GM19328 (cell line): Measurements from ENCODE around the gene SLAMF8.
A peak's percentile ranks its signal among the peaks of the same experiment; 100 is the strongest.

Experiments used
- ATAC-seq: cut with Tn5 transposase; IDR thresholded peaks from one replicate; pipeline ENCODE4 v1.9.1; 2021; ENCODE audit warnings: mild to moderate bottlenecking, moderate library complexity; ENCODE audit not compliant: unreplicated experiment

The SLAMF8 gene

DNA sequence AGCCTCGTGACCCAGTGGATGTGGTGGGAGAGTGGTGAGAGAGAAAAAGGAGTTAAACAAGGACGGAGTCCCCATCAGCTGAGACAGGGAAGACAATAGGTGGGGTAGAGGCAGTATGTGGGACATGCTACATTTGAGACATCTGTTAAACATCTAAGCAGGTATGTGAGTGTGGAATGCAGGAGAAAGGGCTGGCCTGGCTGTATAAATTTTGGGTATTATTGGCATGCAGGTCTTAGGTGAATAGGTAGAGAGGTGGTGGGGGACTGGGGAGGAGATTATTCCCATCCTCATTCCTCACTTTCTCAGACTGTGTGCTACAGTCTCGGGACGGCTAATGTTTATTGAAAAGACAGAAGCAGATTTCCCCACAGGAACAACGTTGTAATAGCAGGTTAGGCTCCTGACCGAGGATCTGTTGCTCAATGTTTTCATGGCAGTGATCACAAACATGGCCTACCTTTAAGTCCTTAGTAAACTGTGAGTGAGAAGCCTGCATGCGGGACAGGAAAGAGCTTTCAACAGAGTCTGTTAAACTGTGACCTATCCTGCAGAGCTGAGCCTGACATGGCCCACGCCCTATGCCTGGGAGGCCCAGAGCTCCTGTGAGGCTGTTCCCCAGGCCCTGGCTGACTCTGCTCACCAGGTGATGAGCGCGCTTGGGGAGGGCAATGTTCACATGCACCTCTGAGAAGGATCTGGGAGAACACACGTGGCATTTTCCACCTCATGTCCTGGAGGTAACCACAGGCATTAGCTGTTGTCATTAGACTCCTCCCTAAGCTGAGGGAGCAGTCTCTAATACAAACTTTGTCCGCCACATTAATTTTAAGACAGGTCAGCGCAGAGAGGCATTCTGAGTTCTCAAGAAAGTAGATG lies 19.3 kb downstream of the SLAMF8 start:
- ATAC-seq, result no peak

DNA sequence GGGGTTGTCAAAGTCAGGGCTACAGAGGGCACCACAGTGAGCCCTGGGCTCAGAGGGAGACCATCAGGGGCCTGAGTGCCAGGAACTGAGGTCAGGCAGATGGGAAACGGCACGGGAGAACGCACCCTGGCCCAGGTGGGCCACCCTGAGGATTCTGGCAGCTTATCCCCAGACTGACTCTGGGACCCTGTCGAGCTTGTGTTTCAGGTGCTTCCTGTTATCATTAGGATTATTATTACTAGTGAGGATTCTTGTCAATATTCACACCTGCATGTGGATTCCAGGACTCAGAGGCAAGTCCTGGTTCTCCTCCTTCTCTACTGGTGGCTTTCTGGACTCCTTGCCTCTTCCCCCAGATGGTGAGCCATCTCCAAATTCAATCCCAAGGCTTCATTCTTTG lies 20.6 kb downstream of the SLAMF8 start:
- ATAC-seq, result no peak

DNA sequence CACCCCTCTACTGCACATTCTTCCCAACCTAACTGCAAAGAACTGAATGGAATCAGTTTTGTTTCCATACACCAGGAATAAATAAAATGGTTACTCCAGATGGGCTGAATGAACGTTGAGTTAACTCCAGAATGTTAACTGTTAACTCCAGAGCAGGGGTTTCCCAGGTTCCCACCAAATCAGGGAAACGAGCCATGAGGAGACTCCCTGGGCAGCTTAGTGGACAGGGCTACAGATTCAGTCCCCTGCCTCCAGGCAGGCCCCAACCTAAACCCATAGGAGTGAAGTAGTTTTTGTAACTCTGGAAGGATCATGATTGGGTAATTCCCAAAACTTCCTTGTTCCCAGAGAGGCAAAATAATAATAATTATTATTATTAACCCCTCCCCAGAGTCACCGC lies 21.7 kb downstream of the SLAMF8 start:
- ATAC-seq, result no peak

DNA sequence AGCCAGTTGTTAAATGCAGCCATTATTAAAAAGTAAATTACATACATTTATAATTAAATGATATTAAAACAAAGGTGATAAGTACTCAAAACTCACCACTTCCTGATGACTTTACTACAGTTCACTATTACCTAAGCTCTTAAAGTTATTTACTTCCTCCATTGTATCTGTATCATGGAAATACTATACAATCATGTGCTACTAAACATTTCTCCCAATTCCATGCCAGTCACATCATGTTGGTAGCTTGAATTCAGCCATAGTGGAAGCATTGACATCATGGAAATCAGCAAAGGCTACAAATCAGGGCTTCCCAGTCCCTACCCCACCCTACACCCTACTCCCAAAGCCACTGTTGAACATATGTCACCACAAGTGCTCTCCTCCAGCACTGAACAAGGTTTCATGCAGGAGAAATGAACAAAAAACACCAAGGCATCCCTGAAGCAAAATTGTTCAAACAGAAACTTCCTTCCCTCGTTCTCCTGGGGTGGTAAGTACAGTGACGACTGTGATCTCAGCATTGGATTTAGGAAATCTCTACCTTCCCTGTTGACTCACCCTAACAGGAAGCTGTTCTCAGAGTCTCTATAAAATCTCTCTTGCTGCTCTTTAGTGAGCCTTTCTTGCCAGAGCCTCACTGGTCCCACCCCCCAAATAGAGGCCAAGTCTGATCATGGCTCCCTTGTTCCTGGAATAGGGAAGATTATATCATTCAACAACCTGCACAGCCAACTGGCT lies 23.1 kb downstream of the SLAMF8 start:
- ATAC-seq, result no peak

DNA sequence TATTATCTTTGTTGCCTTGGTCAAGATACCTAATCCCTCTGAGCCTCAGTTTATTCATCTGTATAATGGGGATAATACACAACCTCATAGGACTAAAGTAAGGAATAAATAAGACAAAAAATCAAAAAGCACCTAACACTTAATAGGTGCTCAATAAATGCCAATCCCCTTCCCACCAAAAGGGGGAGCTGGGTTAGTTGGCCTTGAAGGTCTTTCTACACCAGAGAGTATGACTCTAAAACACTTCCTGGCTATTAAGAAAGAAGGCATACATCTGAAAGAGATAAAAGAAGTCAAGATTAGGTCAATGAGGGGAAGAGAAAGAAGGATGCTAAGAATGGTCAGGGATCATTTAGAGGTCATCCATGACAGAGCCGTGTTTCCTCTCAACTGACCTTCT lies 24.7 kb downstream of the SLAMF8 start:
- ATAC-seq, result no peak

DNA sequence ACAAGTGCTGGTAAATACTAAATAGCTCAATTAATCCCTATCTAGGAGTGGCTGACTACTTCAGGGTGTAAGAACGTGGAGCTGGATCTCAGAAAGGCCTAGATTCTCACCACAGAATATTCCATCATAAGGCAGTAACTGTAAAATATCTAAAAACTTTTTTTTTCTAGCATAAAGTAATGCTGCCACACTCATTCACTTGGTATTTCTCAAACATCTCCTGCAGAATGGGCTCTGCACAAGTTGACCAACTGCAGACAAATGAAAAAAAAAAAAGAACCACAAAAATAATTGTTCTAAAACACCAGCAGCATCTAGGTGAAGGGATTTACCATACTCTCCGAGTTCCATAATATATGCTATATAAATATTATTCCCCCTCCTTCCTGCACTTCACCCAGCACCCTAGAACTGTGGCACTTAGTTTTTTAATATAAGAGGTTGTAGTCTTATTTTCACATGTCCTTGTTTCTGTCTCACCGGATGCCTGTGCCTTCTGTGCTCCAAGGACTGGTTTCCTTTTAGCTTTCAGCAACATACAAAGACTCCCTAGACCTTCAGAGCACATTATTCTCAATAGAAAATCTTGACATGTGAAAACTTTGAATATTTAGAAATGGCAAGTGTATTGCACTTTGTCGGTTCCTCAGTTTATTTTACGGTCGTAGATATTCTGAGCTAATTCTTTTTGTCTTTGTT lies 26.9 kb downstream of the SLAMF8 start:
- no peak for ATAC-seq

DNA sequence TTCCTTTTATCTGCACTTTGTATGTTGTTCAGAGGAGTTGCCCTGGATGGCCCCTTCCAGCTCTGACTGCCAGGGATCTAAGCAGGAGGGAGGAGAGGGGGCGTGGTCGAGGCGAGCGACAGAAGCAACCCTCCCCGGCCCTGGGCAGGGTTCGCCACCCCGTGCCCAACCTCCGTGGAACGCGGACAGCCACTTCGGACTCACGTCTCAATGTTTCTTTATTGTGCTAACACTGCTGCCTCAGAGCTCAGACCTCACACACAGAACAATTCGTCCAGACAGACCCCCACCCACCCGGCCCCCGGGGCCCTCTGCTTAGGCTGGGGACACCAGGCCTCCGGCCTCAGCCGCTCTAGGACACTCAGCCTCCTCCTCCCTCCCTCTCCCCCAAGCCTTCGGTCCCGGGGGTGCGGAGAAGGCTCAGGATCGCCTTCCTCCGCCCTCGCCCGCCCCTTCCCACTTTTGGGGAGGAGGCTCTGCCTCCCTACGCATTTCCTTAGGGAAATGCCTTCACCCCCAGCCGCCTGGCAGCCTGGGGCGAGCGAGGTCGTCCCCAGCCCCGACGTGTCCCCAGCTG lies 27.5 kb downstream of the SLAMF8 start:
- no peak for ATAC-seq

DNA sequence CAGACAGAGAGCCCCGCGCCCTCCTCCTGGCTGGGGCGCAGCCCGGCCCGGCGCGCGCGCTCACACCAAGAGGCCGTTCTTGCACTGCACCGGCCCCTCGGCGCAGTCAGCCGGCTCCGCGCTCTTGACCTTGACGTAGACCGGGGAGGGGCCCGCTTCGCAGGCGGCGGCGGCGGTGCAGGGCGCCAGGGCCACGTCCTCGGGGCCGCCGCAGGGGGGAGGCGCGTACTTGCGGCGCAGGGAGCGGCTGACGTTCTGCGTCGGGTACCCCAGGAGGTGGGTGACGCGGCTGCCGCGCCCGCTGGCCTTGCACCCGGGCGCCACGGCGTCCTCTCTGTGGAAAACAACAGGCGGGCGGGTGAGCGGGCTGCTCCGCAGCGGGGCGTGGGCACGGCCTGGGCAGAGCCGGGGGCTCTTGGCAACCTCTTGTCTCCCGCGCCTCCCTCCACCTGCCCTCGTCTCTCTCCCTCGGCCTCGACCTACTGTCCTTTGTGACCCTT lies 28.1 kb downstream of the SLAMF8 start:
- peak; percentile 59 for ATAC-seq

DNA sequence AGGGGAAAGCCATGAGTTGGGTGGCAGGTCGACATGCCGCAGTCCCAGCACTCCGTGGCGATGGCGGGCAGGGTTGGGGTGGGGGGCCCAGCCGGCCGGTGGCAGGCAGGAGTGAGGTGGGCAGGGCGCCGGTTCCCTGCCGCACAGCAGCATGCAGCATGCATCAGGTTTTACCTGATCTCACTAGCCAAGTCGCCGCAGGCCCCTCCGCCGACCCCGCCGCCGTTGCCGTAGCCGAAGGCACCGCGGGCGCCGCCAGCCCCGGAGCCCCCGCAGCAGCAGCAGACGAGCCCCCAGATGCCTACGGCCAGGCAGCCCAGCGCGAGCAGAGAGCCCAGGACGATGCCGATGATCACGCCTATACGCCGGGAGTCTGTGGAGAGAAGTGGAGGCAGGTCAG lies 29.0 kb downstream of the SLAMF8 start:
- no peak for ATAC-seq

DNA sequence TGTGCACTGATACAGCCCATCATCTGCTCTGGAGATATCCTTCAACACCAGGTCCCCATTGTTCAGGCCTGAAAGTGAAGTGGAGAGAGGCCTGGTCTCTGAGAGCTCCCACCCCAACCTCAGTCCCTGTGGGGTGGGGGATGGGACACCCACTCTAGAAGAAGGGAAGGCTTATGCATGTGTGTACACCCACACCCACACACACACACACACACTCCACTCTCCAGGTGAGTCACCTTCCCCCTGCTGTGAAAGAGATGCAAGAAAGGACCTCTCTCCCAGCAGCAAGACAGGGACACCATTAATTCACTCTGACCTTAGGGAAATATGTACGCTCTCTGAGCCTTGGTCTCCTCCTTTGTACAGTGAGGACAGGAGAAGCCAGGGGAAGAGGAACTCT lies 29.9 kb downstream of the SLAMF8 start:
- no peak for ATAC-seq

DNA sequence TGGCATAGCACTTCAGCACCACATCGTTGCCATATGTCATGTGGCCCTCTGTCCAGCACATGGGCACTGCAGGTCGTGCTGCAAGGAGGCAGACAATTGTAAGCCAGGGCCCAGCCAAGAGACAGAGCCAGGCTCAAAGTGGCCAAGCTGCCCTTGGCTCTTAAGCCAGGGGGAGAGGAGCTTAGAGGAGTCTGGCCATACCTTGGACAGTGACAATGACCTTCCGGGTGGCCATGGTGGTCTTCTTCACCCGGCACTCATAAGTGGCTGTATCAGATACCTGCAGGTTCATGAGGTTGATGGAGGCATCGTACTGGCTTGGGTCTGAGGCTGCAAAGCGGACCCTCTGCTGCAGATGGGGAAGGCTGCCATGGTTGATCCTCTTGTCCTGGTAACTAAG lies 31.2 kb downstream of the SLAMF8 start:
- ATAC-seq, result no peak

DNA sequence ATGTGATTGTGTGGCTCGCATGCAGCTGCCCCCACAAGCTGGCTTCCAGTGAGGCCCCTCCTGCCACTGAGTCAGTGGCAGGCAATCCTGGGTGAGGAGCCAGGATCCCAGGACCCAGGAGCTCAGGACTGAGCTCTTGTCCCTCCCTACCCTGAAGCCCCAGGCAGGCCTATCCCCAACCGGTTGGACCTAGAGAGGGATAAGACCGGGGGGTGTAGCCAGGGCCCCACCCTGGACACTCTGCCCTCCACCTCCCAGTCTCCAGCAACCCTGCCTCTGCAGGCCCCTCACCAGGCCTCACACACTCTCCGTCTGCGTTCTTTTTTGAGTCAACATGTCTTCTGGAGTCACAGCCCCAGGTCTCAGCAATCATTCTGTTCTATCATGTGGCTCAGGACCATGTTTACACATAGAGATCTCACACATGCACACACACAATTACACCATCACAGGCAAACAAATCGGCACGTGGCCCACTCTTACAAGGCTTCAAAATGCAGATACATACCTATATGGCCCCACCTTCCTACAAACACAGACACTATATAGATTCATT lies 33.2 kb downstream of the SLAMF8 start:
- no peak for ATAC-seq

DNA sequence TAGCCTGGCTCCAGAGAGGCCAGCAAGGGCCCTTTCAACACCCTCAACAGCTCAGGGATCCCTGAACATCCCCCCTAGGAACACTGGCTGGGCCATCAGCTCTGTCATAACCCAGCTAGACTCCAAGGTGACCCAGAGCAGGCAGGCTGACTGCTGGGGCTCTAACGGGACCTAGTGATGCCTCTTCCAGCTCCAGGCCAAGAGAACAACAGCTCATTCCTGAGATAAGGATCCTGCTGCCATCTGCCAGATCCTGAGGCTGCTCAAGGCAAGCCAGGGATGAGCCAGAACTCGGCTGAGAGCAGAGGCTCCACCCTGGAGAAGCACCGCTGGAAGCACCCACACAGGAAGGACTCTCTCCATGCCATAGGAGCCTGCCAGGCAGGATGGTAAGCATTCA lies 33.8 kb downstream of the SLAMF8 start:
- ATAC-seq, result no peak

DNA sequence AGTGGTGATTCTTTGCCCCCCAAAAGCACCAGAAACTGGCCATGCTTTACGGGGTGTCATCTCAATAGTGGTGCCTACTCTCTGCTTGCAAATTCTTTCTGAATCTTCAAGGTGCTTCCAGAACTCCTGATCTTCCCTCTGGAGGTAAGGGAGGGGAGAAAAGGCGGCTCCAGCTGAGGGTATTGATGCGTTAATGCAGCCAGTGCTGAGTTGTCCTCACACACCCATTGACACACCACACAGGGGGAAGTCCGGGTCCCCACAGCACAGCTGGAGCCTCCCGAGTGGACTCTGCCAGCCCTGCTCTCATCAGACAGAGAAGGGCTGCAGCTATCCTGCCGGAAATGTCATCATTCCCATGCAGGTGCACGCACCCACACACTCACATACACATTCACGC lies 34.5 kb downstream of the SLAMF8 start:
- no peak for ATAC-seq

DNA sequence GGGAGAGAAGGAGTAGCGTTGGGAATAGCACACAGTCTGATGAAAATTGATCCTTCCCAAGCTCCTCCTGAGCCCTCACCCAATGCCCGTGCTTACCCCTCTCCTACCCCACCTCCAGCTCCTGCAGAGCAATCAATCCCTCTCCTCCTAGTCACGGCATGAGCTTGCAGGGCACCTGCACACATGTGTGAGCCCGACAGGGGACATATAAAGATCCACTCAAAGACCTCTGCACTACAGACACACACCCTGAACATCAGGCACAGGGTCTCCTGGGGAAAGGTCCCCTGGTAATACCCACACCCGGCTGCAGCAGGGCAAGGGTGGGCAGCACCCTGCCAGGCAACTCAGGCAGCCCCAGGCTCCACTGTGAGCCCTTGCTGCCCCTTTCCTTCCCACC lies 35.4 kb downstream of the SLAMF8 start:
- no peak for ATAC-seq

DNA sequence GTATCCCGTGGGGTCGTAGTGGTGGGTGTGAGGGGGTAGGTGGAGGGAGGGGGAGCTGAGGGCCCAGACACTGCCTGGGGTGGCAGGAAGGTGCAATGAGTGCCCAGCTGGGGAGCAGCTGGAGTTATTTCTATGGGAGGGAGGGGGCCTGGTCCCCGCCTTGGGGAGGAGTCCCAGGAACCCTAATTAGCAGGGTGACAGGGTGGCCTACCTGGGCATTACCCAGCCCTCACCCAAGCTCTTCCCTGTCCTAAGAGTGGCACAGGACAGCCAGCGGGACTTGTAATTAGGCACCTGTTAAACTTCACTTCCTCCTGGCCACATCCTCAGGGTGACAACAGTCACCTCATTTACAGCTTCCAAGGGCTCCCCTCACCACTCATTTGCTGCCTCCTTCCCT lies 35.9 kb downstream of the SLAMF8 start, which contains the start of gene VSIG8:
Gene VSIG8, minus strand, starts transcription at position 101 of the 400 bp plus-strand sequence. CDS start 136 bp downstream, outside the sequence.
- ATAC-seq, result no peak

DNA sequence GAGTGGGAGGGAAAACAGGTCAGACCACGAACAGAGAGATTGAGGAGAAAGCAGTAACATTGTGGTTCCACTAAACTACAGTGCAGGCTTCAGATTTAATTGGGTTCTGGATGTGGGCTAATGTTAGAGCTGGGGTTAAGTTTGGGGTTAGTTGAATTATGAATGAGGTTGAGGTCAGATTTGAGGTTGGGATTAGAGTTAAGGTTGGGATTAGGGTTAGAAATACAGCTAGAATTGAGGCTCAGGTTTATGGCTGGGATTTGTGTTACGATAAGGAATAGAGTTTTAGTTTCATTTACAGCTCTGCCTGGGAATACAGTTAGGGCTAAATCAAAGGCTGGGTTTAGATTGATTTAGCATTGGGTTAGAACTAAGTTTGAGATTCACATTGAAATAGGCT lies 37.6 kb downstream of the SLAMF8 start:
- no peak for ATAC-seq

DNA sequence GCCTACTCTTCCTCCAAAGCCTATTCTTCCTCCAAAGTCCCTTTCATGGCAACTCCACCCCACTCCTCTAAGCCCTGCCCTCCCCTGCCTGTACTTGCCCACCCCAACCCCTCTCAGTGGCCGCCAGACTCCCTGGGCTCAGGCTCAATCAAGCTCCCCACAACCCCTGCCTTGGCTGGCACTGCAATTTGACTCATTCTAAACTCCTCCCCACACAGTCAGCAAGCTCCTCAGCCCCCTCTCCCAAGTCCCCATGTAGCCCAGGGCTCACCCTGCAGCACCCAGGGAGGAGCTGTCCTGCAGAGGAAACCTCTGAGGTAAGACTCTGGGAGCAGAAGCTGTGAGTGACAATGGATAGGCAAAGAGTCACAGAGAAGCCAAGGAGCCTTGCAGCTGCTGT lies 39.4 kb downstream of the SLAMF8 start:
- ATAC-seq, result no peak

DNA sequence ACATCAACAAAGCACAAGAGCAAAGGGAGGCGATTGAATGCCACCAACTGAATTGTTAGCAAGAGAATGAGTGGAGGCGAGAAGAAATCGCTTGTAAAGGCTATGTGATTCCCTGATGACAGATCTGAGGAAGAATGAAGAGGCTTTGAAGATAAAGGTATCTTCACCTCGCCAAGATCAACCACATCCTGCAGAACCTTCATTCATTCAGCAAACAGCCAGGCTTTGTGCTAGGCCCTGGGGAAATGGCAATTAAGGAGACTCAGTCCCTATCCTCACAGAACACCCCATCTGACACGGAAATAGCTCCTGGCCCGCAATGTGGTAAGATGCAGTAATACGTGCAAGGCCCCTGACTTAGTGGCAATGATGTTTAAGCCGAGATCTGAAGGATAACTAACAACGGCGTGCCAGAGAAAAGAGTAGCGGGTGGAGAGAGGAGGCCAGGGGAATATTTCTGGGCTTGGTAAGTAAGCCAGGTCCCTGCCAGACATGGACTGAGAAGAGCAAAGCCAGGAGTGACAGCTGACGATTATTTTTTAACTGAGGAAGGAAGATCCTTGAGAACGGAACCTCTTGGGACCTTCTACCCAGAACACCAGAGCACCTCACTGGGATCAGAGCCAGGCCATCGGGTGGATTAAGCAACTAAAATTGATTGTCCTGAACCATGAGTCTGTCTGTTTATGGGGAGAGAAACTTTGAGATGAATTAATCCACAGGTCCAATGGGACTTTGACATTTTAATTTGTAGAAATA lies 40.4 kb downstream of the SLAMF8 start:
- no peak for ATAC-seq

DNA sequence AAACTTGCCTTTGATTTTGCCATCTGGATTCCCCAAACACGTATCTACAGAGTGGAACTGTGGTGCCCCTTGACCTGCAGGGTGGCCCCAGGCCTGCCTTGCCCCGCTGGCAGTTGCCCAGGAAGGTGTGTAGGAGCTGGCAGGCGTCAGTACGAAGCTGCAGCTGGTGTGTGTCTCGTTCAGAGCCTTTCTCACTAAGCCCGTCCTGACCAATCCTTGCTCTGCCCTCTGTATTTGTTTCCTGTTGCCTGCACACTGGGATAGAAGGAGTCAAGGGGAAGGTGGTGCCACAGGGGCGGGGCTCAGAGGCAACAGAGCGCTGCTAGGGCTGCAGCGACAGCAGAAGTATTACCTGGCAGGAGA lies 41.0 kb downstream of the SLAMF8 start:
- ATAC-seq, result no peak
